HG02642 (cell line): ENCODE results near the gene STAM2.
"Not testable (repeated sequence)": the region's sequence is repeated elsewhere in the genome, so short reads cannot be mapped to it uniquely, and the experiment has no call there.

ENCODE experiments used
- ATAC-seq: cut with Tn5 transposase; IDR thresholded peaks from one replicate; pipeline ENCODE4 v1.9.1; 2021; ENCODE audit warnings: mild to moderate bottlenecking; ENCODE audit not compliant: unreplicated experiment, poor library complexity

STAM2 gene

GRCh38 chr2:152175368-152176112 lies at the start of gene STAM2:
Gene STAM2, minus strand, starts transcription at chr2:152175763. Its CDS starts 121 bp downstream, at chr2:152175642.
- peak; percentile 86 for ATAC-seq

GRCh38 chr2:152223977-152224376 lies 48.4 kb upstream of the STAM2 start:
- no peak for ATAC-seq

GRCh38 chr2:152222975-152223637 lies 47.5 kb upstream of the STAM2 start:
- no peak for ATAC-seq

- no peak for ATAC-seq
Measured at GRCh38 chr2:152221839-152222238, 46.3 kb upstream of the STAM2 start.

- no peak for ATAC-seq
Measured at GRCh38 chr2:152219077-152219828, 43.7 kb upstream of the STAM2 start.

GRCh38 chr2:152201466-152201830 lies 25.9 kb upstream of the STAM2 start:
- ATAC-seq, result no peak

- no peak for ATAC-seq
Measured at GRCh38 chr2:152200565-152201465, 25.3 kb upstream of the STAM2 start.

- ATAC-seq, result no peak
Measured at GRCh38 chr2:152200101-152200500, 24.5 kb upstream of the STAM2 start.

- ATAC-seq, result no peak
Measured at GRCh38 chr2:152198499-152198898, 22.9 kb upstream of the STAM2 start.

GRCh38 chr2:152197508-152198284 lies 22.1 kb upstream of the STAM2 start:
- ATAC-seq, result not testable (repeated sequence)

GRCh38 chr2:152189622-152190495 lies 14.3 kb upstream of the STAM2 start:
- ATAC-seq, result peak; percentile 56

GRCh38 chr2:152186808-152187207 lies 11.2 kb upstream of the STAM2 start:
- not testable (repeated sequence) for ATAC-seq

GRCh38 chr2:152186262-152186661 lies 10.7 kb upstream of the STAM2 start:
- ATAC-seq, result no peak

GRCh38 chr2:152183401-152184073 lies 8.0 kb upstream of the STAM2 start:
- no peak for ATAC-seq

- not testable (repeated sequence) for ATAC-seq
Measured at GRCh38 chr2:152177667-152178066, 2.1 kb upstream of the STAM2 start.

GRCh38 chr2:152176113-152176714 lies 651 bp upstream of the STAM2 start:
- ATAC-seq, result peak; percentile 14

GRCh38 chr2:152175012-152175367 lies 573 bp downstream of the STAM2 start:
- ATAC-seq, result peak; percentile 24

- no peak for ATAC-seq
Measured at GRCh38 chr2:152174574-152174973, 989 bp downstream of the STAM2 start.
